GM12891 (cell line): ENCODE measurements around the gene THSD7B.

Experiments
- POLR2A ChIP-seq: IDR thresholded peaks from 2 replicates; pipeline ENCODE4 v1.6.1; 2011; ENCODE audit warnings: low read depth, low read length, control low read depth
- SPI1 ChIP-seq: IDR thresholded peaks from 2 replicates; pipeline ENCODE4 v1.6.1; 2011; ENCODE audit warnings: low read depth, low read length, control low read depth

DNA sequence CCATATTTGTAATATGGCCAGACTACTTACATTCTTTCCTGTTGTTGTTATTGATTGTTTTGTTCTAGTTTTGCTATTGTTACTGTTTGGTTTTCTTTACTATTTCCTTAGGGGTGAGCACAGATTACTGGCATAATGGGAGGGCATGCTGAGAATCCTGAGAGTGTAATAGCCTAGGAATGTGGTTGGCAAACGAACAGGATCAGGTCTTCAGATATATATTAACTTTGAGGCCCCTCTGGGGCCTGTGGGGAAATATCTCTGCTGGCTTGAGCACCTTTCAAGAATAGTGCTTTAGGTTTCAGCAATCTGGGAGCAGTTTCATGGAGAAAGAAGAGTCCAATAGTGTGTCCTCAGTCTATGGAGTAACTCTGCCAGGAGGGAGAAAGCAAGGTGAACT lies 144.4 kb downstream of the THSD7B start:
- TF ChIP-seq POLR2A (no peak), SPI1 (no peak)
